ENCODE results near the gene COQ9. TPM values are rescaled to one million over a fixed set of nuclear protein-coding genes. Genes with fewer than 3 reads are reported as not detected.

Gene COQ9
- total RNA-seq, 1 experiment from 2014 or later = 32.9 TPM

GRCh38 chr16:57479976-57480753, 32.9 kb downstream of the COQ9 start:
- no peak overlapping the region for H3K23ac ChIP-seq (ENCODE audit: insufficient read length, low read depth, low read length)
- no peak overlapping the region for H2BK5ac ChIP-seq (ENCODE audit: insufficient read length, low read length)
- no peak overlapping the region for H2BK12ac ChIP-seq (ENCODE audit: insufficient read length, low read depth, low read length)
- no peak overlapping the region for H3K9ac ChIP-seq (ENCODE audit: extremely low read depth, insufficient read length, low read length)
- TF ChIP-seq, protein P1, sequence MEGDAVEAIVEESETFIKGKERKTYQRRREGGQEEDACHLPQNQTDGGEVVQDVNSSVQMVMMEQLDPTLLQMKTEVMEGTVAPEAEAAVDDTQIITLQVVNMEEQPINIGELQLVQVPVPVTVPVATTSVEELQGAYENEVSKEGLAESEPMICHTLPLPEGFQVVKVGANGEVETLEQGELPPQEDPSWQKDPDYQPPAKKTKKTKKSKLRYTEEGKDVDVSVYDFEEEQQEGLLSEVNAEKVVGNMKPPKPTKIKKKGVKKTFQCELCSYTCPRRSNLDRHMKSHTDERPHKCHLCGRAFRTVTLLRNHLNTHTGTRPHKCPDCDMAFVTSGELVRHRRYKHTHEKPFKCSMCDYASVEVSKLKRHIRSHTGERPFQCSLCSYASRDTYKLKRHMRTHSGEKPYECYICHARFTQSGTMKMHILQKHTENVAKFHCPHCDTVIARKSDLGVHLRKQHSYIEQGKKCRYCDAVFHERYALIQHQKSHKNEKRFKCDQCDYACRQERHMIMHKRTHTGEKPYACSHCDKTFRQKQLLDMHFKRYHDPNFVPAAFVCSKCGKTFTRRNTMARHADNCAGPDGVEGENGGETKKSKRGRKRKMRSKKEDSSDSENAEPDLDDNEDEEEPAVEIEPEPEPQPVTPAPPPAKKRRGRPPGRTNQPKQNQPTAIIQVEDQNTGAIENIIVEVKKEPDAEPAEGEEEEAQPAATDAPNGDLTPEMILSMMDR (conservative IDR thresholded peaks at IDR 0.05) = no peak
- Mint-ChIP-seq H3K27ac (peak overlapping the region in 1 of 3 experiments; percentile 95; a peak in 2 of 7 replicates), H3K4me1 (peaks cover 25 to 57% of the 10 kb centered on the region in 2 experiments), H3K4me3 (peak overlapping the region; percentile 75 to 86), H3K27me3 (ENCODE audit: low read depth) (peaks cover 24% of the 10 kb centered on the region), H3K36me3 (ENCODE audit: insufficient read depth in 1 of 3, low read depth in 3 of 3) (peaks cover 0 to 4% (median 3%) of the 10 kb centered on the region in 3 experiments; a peak in 4 of 7 replicates), H3K9me3 (no peaks in the 10 kb centered on the region)
- no peaks in the 10 kb centered on the region for H3K79me2 ChIP-seq (ENCODE audit: insufficient read depth, low read length)
- no peak overlapping the region for H4K5ac ChIP-seq (ENCODE audit: insufficient read length, low read depth, low read length)
- H3T11ph ChIP-seq (ENCODE audit: low read length) = no peak overlapping the region
- H4K20me1 ChIP-seq (ENCODE audit: control insufficient read depth, insufficient read depth, insufficient read length) = no peaks in the 10 kb centered on the region
- no peak overlapping the region for H2AK5ac ChIP-seq (ENCODE audit: insufficient read length, low read length)
- no peak overlapping the region for H2BK15ac ChIP-seq (ENCODE audit: low read depth, low read length)
- no peak overlapping the region for H2BK120ac ChIP-seq (ENCODE audit: low read depth, low read length, poor library complexity, severe bottlenecking)
- peak overlapping the region; percentile 77 for H3K4me2 ChIP-seq (ENCODE audit: insufficient read depth, insufficient read length, low read length)
- no peaks in the 10 kb centered on the region for H3K9me3 ChIP-seq (ENCODE audit: control insufficient read depth, low read depth, low read length)
- H3K4me1 ChIP-seq (ENCODE audit: insufficient read depth, low read length) = peaks cover 3% of the 10 kb centered on the region; the same call in 1 of the 2 replicates
- no peak overlapping the region for H2BK20ac ChIP-seq (ENCODE audit: low read depth, low read length, poor library complexity, severe bottlenecking)
- no peaks in the 10 kb centered on the region for H3K27me3 ChIP-seq (ENCODE audit: insufficient read depth, low read length)
- no peak overlapping the region for H4K8ac ChIP-seq (replicated peaks; ENCODE audit: insufficient read length, low read depth, low read length)
- H3K14ac ChIP-seq (ENCODE audit: insufficient read depth, low read length) = no peak overlapping the region
- no peaks in the 10 kb centered on the region for H3K79me1 ChIP-seq (ENCODE audit: insufficient read depth, low read depth, low read length, poor library complexity, severe bottlenecking)
- no peak overlapping the region for H2AFZ ChIP-seq (ENCODE audit: low read length)
- no peak for DNase-seq
- no peak overlapping the region for H4K91ac ChIP-seq (ENCODE audit: insufficient read length, low read depth, low read length)
- H3K27ac ChIP-seq (ENCODE audit: insufficient read length, low read depth, low read length) = no peak overlapping the region
- no peak overlapping the region for H3K18ac ChIP-seq (ENCODE audit: insufficient read length, low read depth, low read length)
- H3K56ac ChIP-seq (ENCODE audit: insufficient read length, low read depth, low read length) = no peak overlapping the region
- WGBS (ENCODE audit: extremely low coverage, insufficient read length, low lambda C conversion rate) = no CpG with 5 or more reads among the region's 15 CpGs
- H3K23me2 ChIP-seq (ENCODE audit: insufficient read length, low read depth, low read length, poor library complexity, severe bottlenecking) = peaks cover 8% of the 10 kb centered on the region
- H3K4ac ChIP-seq (ENCODE audit: low read depth, low read length) = no peak overlapping the region

Measured in H9 (cell line).